ENCODE data around the gene PDE10A. TPM values are rescaled to one million over a fixed set of nuclear protein-coding genes. Genes with fewer than 3 reads are reported as not detected.

The PDE10A gene
- total and polyA plus RNA-seq, 9 of the 15 experiments (the other 6 are each of a cell fraction or from before 2014, with no cell fraction given), result 0.04 TPM; not detected in 8

- Histone ChIP-seq H3K9me1 (ENCODE audit: control insufficient read depth, insufficient read depth, low read length) (no peaks in the 10 kb centered on the region), H3K79me2 (ENCODE audit: control insufficient read depth, insufficient read depth, low read length) (no peaks in the 10 kb centered on the region), H4K20me1 (replicated peaks; ENCODE audit: control insufficient read depth, insufficient read depth, low read length) (no peaks in the 10 kb centered on the region), H3K9me3 (replicated peaks; ENCODE audit: control insufficient read depth, insufficient read depth, low read depth, low read length) (no peaks in the 10 kb centered on the region), H3K27ac (ENCODE audit: extremely low read depth, low read depth, low read length) (no peak overlapping the region), H3K9ac (ENCODE audit: insufficient read depth in 1 of 2, low read depth in 2 of 2, low read length in 2 of 2) (no peak overlapping the region), H2AFZ (ENCODE audit: low read depth, low read length) (no peak overlapping the region), H3K4me2 (ENCODE audit: insufficient read depth, low read length) (no peak overlapping the region), H3K4me1 (replicated peaks in 1 of 2; ENCODE audit: control insufficient read depth in 2 of 2, insufficient read depth in 2 of 2, low read length in 2 of 2) (peaks cover 0 to 6% of the 10 kb centered on the region in 2 experiments; a peak in 1 of 5 replicates), H3K27me3 (ENCODE audit: control insufficient read depth in 2 of 2, insufficient read depth in 2 of 2, low read length in 2 of 2) (peaks cover 0 to 11% of the 10 kb centered on the region in 2 experiments; a peak in 2 of 5 replicates), H3K4me3 (no peak overlapping the region), H3K36me3 (ENCODE audit: control insufficient read depth, insufficient read depth, low read length) (no peaks in the 10 kb centered on the region)
- FAIRE-seq (no peak), DNase-seq (ENCODE audit: extremely low read depth in 1 of 4, low spot score in 3 of 4) (no peak), ATAC-seq (no peak)
- no TSS peak for BruUV-seq (replicated peaks)
- POLR2A ChIA-PET, result no interaction called here
- in situ Hi-C loops (cut with MboI) (no loop called here), intact Hi-C loops (cut with micrococcal nuclease) (no loop called here)
- CTCF ChIA-PET (ENCODE audit: low intra/inter-chr PET ratio), result no interaction called here
- TF ChIP-seq MAFK (IDR thresholded peaks at IDR 0.05; ENCODE audit: low read length), result no peak
- TF ChIP-seq IRF2 (CRISPR knock-in tag; IDR thresholded peaks at IDR 0.05), result no peak
- no peak for TF ChIP-seq MLX (CRISPR knock-in tag; conservative IDR thresholded peaks at IDR 0.05)
- no peak for TF ChIP-seq ZNF639 (CRISPR knock-in tag; conservative IDR thresholded peaks at IDR 0.05 in 1 of 2, IDR thresholded peaks at IDR 0.05 in 1 of 2)
- WGBS (ENCODE audit: insufficient coverage, low coverage, missing lambda C conversion rate), result 22% methylated on average over 57 of the region's 69 CpGs
Measured at GRCh38 chr6:165660857-165661663, 2.0 kb downstream of the PDE10A start.
